Hematopoietic multipotent progenitor cell treated with erythropoietin and hydrocortisone succinate and interleukin-3 and kit ligand, for 8 days (in vitro differentiated cells): ENCODE data around the gene GAGE12C.
"Not testable (repeated sequence)": the region's sequence is repeated elsewhere in the genome, so short reads cannot be mapped to it uniquely, and the experiment has no call there.

Source experiments
- DNase-seq: peaks from one replicate; pipeline ENCODE4 v3.0.0-alpha.2; 2015

GAGE12C gene, protein sequence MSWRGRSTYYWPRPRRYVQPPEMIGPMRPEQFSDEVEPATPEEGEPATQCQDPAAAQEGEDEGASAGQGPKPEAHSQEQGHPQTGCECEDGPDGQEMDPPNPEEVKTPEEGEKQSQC

DNA sequence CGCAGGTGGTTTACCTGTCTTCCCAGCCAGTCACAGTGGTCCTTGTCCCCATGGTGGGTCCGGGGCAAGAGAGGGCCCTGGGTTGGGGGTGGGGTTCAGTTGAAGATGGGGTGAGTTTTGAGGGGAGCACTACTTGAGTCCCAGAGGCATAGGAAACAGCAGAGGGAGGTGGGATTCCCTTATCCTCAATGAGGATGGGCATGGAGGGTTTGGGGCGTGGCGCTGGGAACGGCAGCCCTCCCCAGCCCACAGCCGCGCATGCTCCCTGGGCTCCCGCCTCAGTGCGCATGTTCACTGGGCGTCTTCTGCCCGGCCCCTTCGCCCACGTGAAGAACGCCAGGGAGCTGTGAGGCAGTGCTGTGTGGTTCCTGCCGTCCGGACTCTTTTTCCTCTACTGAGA lies at the start of gene GAGE12C:
Gene GAGE12C, plus strand, starts transcription at position 301 of the 400 bp plus-strand sequence. CDS start 1,155 bp downstream, outside the sequence.
- DNase-seq: not testable (repeated sequence)

DNA sequence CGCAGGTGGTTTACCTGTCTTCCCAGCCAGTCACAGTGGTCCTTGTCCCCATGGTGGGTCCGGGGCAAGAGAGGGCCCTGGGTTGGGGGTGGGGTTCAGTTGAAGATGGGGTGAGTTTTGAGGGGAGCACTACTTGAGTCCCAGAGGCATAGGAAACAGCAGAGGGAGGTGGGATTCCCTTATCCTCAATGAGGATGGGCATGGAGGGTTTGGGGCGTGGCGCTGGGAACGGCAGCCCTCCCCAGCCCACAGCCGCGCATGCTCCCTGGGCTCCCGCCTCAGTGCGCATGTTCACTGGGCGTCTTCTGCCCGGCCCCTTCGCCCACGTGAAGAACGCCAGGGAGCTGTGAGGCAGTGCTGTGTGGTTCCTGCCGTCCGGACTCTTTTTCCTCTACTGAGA lies 9.5 kb downstream of the GAGE12C start, which contains the start of gene GAGE12D:
Gene GAGE12D, plus strand, starts transcription at position 301 of the 400 bp plus-strand sequence. CDS start 1,155 bp downstream, outside the sequence.
- not testable (repeated sequence) for DNase-seq

DNA sequence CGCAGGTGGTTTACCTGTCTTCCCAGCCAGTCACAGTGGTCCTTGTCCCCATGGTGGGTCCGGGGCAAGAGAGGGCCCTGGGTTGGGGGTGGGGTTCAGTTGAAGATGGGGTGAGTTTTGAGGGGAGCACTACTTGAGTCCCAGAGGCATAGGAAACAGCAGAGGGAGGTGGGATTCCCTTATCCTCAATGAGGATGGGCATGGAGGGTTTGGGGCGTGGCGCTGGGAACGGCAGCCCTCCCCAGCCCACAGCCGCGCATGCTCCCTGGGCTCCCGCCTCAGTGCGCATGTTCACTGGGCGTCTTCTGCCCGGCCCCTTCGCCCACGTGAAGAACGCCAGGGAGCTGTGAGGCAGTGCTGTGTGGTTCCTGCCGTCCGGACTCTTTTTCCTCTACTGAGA lies 19.0 kb downstream of the GAGE12C start, which contains the start of gene GAGE12E:
Gene GAGE12E, plus strand, starts transcription at position 301 of the 400 bp plus-strand sequence. CDS start 1,155 bp downstream, outside the sequence.
- not testable (repeated sequence) for DNase-seq

DNA sequence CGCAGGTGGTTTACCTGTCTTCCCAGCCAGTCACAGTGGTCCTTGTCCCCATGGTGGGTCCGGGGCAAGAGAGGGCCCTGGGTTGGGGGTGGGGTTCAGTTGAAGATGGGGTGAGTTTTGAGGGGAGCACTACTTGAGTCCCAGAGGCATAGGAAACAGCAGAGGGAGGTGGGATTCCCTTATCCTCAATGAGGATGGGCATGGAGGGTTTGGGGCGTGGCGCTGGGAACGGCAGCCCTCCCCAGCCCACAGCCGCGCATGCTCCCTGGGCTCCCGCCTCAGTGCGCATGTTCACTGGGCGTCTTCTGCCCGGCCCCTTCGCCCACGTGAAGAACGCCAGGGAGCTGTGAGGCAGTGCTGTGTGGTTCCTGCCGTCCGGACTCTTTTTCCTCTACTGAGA lies 28.6 kb downstream of the GAGE12C start, which contains the start of gene GAGE12F:
Gene GAGE12F, plus strand, starts transcription at position 301 of the 400 bp plus-strand sequence. CDS start 1,155 bp downstream, outside the sequence.
- DNase-seq: not testable (repeated sequence)

DNA sequence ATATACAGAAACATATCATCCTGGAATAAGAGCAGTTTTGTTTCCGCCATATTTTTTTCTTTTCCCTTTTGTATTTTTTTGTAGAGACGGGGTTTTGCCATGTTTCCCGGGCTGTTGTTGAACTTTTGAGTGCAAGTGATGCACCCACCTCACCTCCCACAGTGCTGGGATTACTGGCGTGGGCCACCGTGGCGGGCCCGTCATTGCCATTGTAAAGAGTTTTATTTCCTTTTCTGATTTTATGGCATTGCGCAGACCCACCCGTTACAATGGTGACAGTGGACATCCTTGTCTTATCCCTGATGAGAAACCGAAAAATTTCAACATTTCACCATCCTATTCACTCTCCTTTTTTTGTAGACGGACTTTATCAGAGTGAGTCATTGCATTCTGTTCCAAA lies 36.8 kb downstream of the GAGE12C start:
- DNase-seq: not testable (repeated sequence)

DNA sequence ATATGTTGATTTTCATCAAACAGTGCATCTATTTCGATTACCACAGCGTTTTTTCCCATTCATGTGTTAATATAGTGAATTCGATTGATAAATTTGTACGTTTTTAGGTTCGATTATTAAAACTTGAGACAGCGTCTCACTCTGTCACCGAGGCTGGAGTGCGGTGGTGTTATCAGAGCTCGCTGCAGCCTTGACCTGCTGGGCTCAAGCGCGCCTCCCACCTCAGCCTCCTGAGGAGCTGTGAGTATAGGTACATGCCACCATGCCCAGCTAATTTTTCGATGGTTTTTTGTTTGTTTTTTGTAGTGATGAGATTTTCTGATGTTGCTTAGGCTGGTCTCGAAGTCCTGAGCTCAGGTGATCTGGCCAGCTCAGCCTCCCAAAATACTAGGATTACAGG lies 37.2 kb downstream of the GAGE12C start:
- not testable (repeated sequence) for DNase-seq

DNA sequence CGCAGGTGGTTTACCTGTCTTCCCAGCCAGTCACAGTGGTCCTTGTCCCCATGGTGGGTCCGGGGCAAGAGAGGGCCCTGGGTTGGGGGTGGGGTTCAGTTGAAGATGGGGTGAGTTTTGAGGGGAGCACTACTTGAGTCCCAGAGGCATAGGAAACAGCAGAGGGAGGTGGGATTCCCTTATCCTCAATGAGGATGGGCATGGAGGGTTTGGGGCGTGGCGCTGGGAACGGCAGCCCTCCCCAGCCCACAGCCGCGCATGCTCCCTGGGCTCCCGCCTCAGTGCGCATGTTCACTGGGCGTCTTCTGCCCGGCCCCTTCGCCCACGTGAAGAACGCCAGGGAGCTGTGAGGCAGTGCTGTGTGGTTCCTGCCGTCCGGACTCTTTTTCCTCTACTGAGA lies 38.1 kb downstream of the GAGE12C start, which contains the start of gene GAGE12G:
Gene GAGE12G, plus strand, starts transcription at position 301 of the 400 bp plus-strand sequence. CDS start 1,155 bp downstream, outside the sequence.
- DNase-seq: not testable (repeated sequence)

DNA sequence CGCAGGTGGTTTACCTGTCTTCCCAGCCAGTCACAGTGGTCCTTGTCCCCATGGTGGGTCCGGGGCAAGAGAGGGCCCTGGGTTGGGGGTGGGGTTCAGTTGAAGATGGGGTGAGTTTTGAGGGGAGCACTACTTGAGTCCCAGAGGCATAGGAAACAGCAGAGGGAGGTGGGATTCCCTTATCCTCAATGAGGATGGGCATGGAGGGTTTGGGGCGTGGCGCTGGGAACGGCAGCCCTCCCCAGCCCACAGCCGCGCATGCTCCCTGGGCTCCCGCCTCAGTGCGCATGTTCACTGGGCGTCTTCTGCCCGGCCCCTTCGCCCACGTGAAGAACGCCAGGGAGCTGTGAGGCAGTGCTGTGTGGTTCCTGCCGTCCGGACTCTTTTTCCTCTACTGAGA lies 47.7 kb downstream of the GAGE12C start, which contains the start of gene GAGE12H:
Gene GAGE12H, plus strand, starts transcription at position 301 of the 400 bp plus-strand sequence. CDS start 1,155 bp downstream, outside the sequence.
- DNase-seq: not testable (repeated sequence)
